GM19452 (cell line): Measurements from ENCODE around the gene SLC22A16.

Source experiments
- ATAC-seq: cut with Tn5 transposase; IDR thresholded peaks from one replicate; pipeline ENCODE4 v1.9.1; 2021; ENCODE audit not compliant: unreplicated experiment

Gene SLC22A16

DNA sequence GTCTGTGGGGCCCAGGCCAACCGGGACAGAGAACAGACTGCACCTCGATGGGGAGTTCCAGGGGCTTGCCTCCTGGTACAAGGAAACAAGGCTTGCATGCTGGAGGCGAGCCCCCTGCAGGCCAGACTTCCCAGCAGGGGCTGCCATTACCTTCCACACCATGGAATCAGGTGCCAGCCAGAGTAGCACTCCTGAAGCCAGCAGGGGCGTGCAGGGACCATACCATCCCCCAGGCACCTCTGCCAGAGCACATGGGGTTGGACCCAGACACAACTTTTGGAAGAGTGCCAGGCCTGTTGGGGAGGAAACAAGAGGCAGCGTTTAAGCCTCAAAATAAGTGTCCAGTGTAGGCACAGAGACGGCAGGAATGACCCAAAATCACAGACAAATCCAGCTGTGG lies 67.5 kb downstream of the SLC22A16 start:
- ATAC-seq, result no peak

DNA sequence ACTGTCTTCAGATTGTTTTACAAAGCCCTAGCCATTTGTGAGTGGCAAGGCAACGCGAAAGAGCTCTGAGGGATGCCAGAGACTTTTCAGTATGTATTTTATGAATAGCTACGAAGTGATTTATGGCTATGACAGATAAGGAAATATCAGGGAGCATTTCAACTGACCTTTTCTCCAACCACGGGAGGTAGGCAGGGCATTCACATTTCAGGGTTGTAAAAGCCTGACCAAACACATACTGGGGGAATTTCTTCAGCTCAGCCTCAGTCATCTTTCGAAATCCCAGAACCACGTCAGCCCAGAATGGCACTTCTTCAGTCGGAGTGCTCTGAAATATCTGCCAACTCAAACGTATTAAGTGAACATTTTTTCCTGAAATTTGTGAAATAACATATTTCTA lies 71.8 kb downstream of the SLC22A16 start:
- no peak for ATAC-seq

DNA sequence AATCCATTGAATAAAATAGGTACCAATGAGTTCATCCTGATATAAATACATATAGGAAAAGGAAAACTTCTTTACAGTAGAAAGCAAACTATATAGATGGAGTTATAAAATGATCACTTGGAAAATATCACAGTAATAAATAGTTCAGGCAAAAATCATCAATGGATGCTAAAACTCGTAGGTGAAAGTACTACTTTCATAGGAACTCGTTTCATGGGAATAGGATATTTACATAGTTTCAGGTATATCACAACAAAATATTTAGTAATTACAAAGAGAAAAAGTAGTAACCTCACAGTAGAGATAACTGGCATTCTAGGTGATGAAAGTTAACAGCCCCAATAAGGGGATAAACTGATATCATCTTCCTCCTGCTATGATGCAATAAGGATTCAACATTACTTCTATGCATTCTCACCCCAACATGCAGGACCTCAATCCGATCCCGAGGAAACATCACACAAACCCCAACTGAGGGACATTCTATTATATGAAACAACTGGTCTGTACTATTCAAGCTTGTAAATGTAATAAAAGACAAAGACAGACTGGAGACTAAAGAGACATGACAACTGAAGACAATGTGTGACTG lies 74.7 kb downstream of the SLC22A16 start:
- no peak for ATAC-seq

DNA sequence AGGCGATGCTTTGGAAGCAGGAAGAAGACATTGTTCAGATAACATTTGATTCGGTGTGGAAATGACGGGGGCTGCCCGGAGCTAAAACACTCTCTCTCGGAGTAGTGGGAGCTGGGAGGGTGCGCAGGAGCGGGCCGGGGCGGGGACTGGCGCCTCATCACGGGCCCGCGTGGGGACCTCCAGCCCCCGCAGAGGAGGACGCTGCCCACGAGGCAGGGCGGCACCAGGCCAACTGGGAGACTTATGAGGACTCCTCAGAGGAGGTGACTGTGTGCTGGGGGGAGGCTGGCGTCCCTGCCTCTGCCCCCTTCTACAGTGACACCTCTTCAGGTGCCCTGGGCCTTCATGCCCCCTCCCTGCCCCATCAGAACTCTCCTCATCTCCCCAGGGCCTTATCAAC lies 76.2 kb downstream of the SLC22A16 start:
- no peak for ATAC-seq

DNA sequence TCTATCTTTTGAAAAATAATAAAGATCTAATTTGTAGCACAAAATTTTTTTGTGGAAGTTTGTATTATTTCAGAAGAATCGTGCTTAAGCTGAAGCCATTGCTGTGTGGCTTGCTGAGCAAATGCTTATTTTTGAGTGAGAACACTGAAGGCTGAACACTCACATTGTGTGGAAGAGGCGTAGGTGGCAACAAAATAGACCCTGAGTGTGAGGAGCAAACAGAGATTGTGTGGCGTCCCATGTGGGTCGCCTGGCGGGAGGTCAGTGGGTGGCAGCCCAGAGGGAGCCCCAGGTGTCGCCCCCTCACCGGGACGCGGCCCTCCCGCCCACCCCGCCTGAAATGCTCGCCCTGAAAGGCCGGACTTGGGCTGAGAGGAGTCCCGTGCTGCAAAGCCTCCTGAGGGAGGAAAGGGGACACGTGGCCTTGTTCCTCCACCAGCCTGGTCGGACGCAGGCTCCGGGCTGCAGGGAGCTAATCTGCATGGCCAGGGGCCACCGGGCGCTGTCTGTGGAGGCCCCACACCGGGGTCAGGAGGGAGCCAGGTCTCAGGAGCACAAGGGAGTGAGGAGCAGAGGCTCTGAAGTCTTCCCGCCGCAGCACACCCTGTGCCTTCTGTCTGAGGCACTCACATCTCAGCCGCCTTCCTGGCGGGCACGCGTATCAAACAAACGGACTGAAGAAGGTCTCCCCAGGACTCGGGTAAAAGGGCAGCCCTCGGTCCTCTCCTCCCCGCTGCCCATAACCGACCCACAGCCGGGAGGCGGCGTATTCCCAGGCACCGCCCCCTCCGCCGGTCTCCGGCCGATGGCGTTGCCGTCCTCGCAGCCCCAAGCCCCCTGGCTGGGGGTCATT lies 77.0 kb downstream of the SLC22A16 start:
- no peak for ATAC-seq

DNA sequence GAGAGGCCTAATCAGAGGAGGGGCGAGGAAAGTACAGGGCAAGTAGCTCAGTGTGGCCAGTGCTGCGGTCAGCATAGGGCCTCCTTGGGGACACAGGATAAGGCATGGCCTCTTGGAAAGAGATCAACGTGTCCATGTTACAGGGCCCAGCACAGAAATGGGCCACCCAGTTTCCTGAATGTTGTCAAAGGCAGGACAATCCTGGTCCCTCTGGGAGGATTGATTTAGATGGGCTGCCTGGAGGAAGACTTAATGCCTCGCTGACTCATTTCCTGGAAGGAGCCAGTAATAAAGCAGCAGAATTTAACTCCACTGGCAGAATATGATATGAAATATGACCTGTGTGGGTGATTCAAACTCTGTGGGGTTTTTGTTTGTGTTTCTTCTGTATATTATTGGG lies 77.6 kb downstream of the SLC22A16 start:
- no peak for ATAC-seq

DNA sequence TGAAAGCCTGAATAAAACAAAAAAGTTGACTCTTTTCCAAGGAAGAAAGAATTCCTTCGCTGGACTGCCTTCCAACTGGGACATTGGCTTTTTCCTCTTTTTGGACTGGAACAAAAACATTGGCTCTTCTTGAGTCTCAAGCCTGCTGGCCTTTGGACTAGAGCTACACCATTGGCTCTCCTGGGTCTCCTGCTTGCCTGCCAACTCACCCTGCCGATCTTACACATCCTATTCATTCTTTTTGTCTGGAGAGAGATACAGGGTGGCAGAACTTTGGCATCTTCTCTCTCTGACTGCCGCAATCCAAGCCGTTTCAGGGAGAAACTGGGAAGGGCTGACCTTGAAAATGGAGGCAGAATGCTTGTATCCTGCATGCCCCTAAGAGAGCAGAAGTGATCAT lies 81.2 kb downstream of the SLC22A16 start:
- ATAC-seq, result no peak

DNA sequence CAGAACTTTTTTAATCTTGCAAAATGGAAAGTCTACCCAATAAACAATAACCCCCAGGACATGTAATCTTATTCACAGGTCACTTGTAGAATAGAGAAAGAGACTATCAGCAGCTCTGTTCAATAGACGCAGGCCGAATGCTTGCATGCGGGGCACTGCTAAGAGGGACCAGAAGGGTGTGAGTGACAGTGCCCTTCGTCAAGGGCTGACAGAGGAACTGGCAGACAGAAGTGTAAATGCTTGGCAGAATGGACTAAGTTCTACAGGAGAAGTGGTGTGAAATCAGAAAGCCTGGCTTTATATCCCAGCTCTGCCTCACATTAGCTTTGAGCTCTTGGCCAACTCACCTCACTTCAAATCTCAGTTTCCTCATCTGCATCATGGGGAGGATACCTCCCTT lies 82.0 kb downstream of the SLC22A16 start:
- no peak for ATAC-seq

DNA sequence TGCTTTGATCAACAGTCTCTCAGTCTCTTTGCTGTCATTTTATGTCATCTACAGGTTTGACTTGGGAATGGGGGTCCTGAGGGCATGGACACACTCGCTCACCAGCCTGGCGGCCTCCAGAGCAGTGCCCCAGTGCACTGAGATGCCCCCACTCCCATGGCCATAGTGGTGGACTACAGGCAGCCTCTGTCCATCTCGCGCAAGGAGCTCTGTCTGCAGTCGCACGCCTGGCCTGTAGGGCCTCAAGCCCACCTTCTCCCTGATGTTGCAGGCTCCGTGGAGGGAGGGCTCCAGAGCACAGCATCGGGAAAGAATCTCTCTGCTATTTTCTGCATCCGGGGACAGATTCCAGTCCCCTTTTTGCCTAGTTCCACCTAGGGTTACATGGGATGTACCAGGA lies 83.7 kb downstream of the SLC22A16 start:
- no peak for ATAC-seq

DNA sequence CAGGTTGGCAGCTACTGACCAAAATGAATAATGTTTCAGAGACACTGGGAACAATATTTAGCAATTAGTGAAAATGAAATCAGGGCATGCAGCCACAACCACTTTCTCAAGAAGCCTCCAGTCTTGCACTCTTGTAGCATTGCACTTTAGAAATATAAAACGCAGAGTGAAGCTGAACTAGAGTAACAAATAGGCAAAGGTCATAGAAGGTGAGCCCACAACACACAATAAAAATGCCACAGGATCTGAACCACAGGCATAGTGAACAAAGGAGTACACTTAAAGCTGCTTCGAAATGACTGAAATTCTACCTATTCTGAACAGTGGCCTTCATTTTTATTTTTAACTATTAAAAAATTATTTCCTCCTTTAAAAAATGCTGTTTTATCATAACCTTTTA lies 86.0 kb downstream of the SLC22A16 start:
- no peak for ATAC-seq

DNA sequence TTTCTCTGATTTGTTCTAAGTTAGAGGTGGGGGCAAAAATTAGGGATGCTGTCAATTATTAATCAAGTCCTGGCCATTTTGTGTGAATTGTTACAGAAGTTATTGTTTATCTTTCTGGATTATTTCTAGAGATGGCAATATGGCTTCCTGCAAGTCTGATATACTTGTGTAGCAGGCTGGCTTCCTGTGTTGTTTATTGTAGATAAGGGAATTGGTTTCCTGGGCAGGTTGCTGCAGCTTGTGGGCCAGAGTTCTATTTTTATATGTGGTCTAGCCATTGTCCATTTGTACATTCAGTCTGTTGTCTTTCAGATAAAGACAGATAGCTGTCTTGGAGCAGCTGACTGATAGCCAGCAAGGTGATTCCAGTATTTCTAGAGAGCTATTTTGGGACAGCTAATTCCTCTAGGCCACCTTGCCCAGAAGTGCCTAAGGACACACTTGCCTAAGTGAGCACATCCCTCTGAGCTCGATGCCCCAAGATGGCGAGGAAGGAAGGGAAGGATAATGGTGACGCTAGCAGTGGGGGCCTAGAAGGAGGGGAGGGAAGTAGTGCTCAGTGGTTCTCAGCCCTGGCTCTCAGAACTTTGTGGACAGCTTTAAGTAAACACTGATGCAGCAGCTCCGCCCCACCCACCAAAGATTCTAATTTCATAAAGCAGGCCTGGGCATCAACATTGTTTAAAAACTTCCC lies 86.6 kb downstream of the SLC22A16 start:
- no peak for ATAC-seq

DNA sequence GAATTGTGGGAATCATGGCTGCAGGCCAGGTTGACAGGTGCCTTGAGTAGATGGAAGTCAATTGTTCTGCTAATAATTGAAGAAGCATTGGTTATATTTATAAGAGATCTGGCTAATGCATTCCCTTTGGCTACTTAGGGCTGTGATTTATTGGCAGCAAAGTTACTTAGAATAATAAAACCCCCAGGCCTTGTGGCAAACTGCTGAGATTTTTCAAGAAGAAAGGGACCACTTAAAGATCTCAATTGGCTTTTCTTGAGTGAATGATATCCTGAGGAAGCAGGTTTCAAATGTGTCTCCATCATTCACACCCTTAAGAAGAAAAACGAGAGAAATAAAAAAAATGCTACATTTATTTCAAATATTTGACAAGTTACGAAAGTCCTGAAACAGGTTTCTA lies 88.4 kb downstream of the SLC22A16 start:
- no peak for ATAC-seq

DNA sequence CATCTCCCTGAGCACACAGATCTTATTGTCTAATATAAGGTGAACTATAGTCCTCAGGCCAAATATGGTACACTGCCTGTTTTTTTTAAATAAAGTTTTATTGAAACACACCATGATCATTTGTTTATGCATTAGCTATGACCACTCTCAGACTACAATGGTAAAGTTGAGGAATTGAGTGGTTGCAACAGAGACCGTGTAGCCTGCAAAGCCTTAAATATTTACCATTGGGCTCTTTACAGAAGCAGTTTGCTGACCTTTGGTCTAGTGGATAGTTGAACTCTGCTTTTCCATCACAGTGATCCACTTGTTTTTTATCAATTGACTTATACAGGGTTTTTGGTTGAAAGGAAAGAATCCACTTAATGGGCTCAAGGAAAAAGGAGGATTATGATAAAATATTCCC lies 91.0 kb downstream of the SLC22A16 start:
- ATAC-seq, result no peak

DNA sequence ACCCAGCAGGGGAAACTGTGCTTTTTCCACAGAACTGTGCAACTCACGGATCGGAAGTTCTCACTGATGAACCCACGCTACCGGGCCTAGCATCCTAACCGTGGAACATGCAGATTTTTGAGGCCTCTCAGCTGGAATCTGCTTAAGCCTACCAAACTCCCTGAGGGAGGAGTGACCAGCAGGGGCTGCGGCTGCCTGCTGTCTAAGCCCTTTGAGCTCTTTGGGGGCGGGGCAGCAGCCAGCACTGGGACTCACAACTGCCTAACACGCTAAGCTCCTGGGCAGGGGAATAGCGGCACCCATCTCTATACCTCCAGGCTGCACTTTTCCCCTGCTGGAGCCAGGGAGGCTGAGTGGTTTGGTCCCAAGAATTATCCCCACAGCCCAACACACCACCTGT lies 97.9 kb downstream of the SLC22A16 start:
- ATAC-seq, result no peak
